K562 (cell line): ENCODE measurements around the gene DCAF17. TPM values are rescaled to one million over a fixed set of nuclear protein-coding genes. Genes with fewer than 3 reads are reported as not detected.
A peak's percentile ranks its signal among the peaks of the same experiment; 100 is the strongest.

Experiments used
- ATAC-seq: fragments of 200-7000 bp; cut with Tn5 transposase; 3 replicates; pipeline ENCODE4 v1.9.1; 2020; ENCODE audit warnings: moderate library complexity
- BruUV-seq: library from RNA; stranded (reverse); fragments of 400-500 nt; replicated peaks from 2 replicates; lab custom pipeline; 2021; lab: Mats Ljungman, UMichigan
- CTCF ChIA-PET: fragments of 300-600 bp; formaldehyde crosslinking; extraction: SDS; loops from one replicate; lab custom pipeline; 2021; ENCODE audit warnings: low intra/inter-chr PET ratio; lab: Yijun Ruan, JAX
- POLR2A ChIA-PET: fragments of 300-600, 350-650 bp; sonication (Branson Sonifier 250); formaldehyde crosslinking; extraction: SDS; loops from one replicate; lab custom pipeline; 2021; ENCODE audit warnings: antibody characterized with exemption, inconsistent platforms; lab: Yijun Ruan, JAX
- DNase-seq, 4 experiments: peaks; one replicate each; pipeline versions ENCODE4 v3.0.0 to v3.0.0-alpha.2; 2011 to 2018; ENCODE audit warnings: low spot score in 3 of 4, mixed read lengths in 3 of 4; ENCODE audit errors: extremely low read depth in 1 of 4
- FAIRE-seq: peaks from 2 replicates; lab custom pipeline; 2011; peaks lifted over from hg19 to GRCh38; lab: Jason Lieb, UNC
- H2AFZ ChIP-seq: 2 replicates; pipeline ENCODE4 v1.6.0; 2011; ENCODE audit warnings: low read depth, low read length, control low read depth, inconsistent platforms
- H3K27ac ChIP-seq: fragments of 200-600 bp; 3 replicates; pipeline ENCODE4 v1.8.0; 2011; ENCODE audit warnings: low read depth, mild to moderate bottlenecking, control low read depth, inconsistent platforms, low read length, moderate library complexity, mixed read lengths; ENCODE audit errors: extremely low read depth
- H3K27me3 ChIP-seq, 2 experiments: fragments of 300-600 bp in 1 of 2; 2 replicates in 1 of 2; 3 replicates in 1 of 2; pipeline versions ENCODE4 v1.6.0 to v1.8.0; 2011; ENCODE audit warnings: inconsistent platforms in 2 of 2, low read length in 2 of 2, mild to moderate bottlenecking in 1 of 2, mixed read lengths in 1 of 2, moderate library complexity in 1 of 2; ENCODE audit not compliant: control insufficient read depth in 2 of 2, insufficient read depth in 2 of 2
- H3K36me3 ChIP-seq: fragments of 300-600 bp; 3 replicates; pipeline ENCODE4 v1.8.0; 2011; ENCODE audit warnings: mild to moderate bottlenecking, low read length, inconsistent platforms; ENCODE audit not compliant: control insufficient read depth, insufficient read depth
- H3K4me1 ChIP-seq, 2 experiments: fragments of 200-600 bp in 1 of 2; replicated peaks in 1 of 2; 2 replicates in 1 of 2; 3 replicates in 1 of 2; pipeline versions ENCODE4 v1.5.1 to v1.8.0; 2011; ENCODE audit warnings: inconsistent platforms in 2 of 2, low read length in 2 of 2, mild to moderate bottlenecking in 1 of 2, mixed read lengths in 1 of 2, moderate library complexity in 1 of 2; ENCODE audit not compliant: control insufficient read depth in 2 of 2, insufficient read depth in 2 of 2
- H3K4me2 ChIP-seq: 2 replicates; pipeline ENCODE4 v1.6.1; 2011; ENCODE audit warnings: low read length, control low read depth, inconsistent platforms, mixed read lengths; ENCODE audit not compliant: insufficient read depth
- H3K4me3 ChIP-seq: fragments of 200-600 bp; sonication (generic), shearing (Covaris generic); 2 replicates; pipeline ENCODE4 v1.5.1; 2016; ENCODE audit warnings: control low read depth, inconsistent platforms
- H3K79me2 ChIP-seq: fragments of 200-600 bp; 3 replicates; pipeline ENCODE4 v1.8.0; 2011; ENCODE audit warnings: low read length, inconsistent platforms; ENCODE audit not compliant: control insufficient read depth, insufficient read depth
- H3K9ac ChIP-seq, 2 experiments: 2 replicates each; pipeline versions ENCODE4 v1.6.0 to v1.6.1; 2011; ENCODE audit warnings: low read depth in 2 of 2, low read length in 2 of 2, control low read depth in 1 of 2, inconsistent platforms in 1 of 2, mild to moderate bottlenecking in 1 of 2, mixed read lengths in 1 of 2; ENCODE audit not compliant: insufficient read depth in 1 of 2
- H3K9me1 ChIP-seq: one replicate; pipeline ENCODE4 v1.6.0; 2011; ENCODE audit warnings: inconsistent platforms, mild to moderate bottlenecking, low read length, moderate library complexity; ENCODE audit not compliant: control insufficient read depth, insufficient read depth
- H3K9me3 ChIP-seq: replicated peaks from 2 replicates; pipeline ENCODE4 v1.5.1; 2011; ENCODE audit warnings: low read depth, low read length, inconsistent platforms; ENCODE audit not compliant: control insufficient read depth, insufficient read depth
- H4K20me1 ChIP-seq: replicated peaks from 2 replicates; pipeline ENCODE4 v1.6.1; 2011; ENCODE audit warnings: low read length, inconsistent platforms, mixed read lengths; ENCODE audit not compliant: control insufficient read depth, insufficient read depth
- ATF4 ChIP-seq: fragments of 450-650 bp; formaldehyde crosslinking; IDR thresholded peaks from 2 replicates; pipeline ENCODE4 v1.4.0; 2022; ENCODE audit warnings: mild to moderate bottlenecking, moderate library complexity
- CREBBP ChIP-seq: IDR thresholded peaks from one replicate; pipeline ENCODE4 v1.6.1; 2012; ENCODE audit warnings: low read depth, mild to moderate bottlenecking, control low read depth, inconsistent platforms, low read length
- DDX20 ChIP-seq: fragments of 450-650 bp; IDR thresholded peaks from 2 replicates; pipeline ENCODE4 v1.6.1; 2016; ENCODE audit warnings: missing genetic modification characterization, low read depth, mild to moderate bottlenecking, missing compliant biosample characterization, moderate library complexity
- E2F6 ChIP-seq, 2 experiments: IDR thresholded peaks; 2 replicates each; pipeline ENCODE4 v1.6.1; 2011; ENCODE audit warnings: borderline replicate concordance in 1 of 2, control low read depth in 1 of 2, low read depth in 1 of 2, low read length in 1 of 2, mild to moderate bottlenecking in 1 of 2, mixed read lengths in 1 of 2, moderate library complexity in 1 of 2; ENCODE audit not compliant: insufficient read depth in 1 of 2, insufficient read length in 1 of 2, poor library complexity in 1 of 2, severe bottlenecking in 1 of 2; ENCODE audit errors: extremely low read depth in 1 of 2
- FOXA3 ChIP-seq, 2 experiments: fragments of 450-650 bp in 1 of 2; sonication (generic) in 1 of 2; formaldehyde crosslinking; IDR thresholded peaks in 1 of 2; conservative IDR thresholded peaks in 1 of 2; 2 replicates each; pipeline versions ENCODE4 v1.4.0 to v1.8.0; 2020 to 2022; ENCODE audit warnings: mild to moderate bottlenecking in 2 of 2, missing genetic modification reagents in 1 of 2
- HNRNPH1 ChIP-seq: fragments of 200-400 bp; formaldehyde crosslinking; optimal IDR thresholded peaks from 2 replicates; pipeline ENCODE3; 2017; ENCODE audit warnings: low read depth, mild to moderate bottlenecking, low read length, moderate library complexity
- KAT7 ChIP-seq: sonication (generic); formaldehyde crosslinking; IDR thresholded peaks from 2 replicates; pipeline ENCODE4 v1.8.0; 2022; ENCODE audit warnings: missing genetic modification reagents, mild to moderate bottlenecking, borderline replicate concordance
- KAT8 ChIP-seq: fragments of 450-650 bp; IDR thresholded peaks from 2 replicates; pipeline ENCODE4 v1.6.1; 2016; ENCODE audit warnings: low read depth, mild to moderate bottlenecking
- MAFK ChIP-seq: IDR thresholded peaks from 2 replicates; pipeline ENCODE4 v1.6.1; 2011; ENCODE audit warnings: low read length, improper control_type of control experiment
- MAX ChIP-seq: sonication (generic); formaldehyde crosslinking; IDR thresholded peaks from 2 replicates; pipeline ENCODE4 v1.9.0; 2022; ENCODE audit warnings: mild to moderate bottlenecking, missing genetic modification reagents
- NFE2L1 ChIP-seq: fragments of 450-650 bp; IDR thresholded peaks from 2 replicates; pipeline ENCODE4 v1.6.1; 2016; ENCODE audit warnings: missing genetic modification characterization, low read depth, mild to moderate bottlenecking, missing compliant biosample characterization, moderate library complexity, borderline replicate concordance
- RBFOX2 ChIP-seq: fragments of 200-400 bp; formaldehyde crosslinking; IDR thresholded peaks from 2 replicates; pipeline ENCODE4 v1.6.1; 2017; ENCODE audit warnings: low read depth, mild to moderate bottlenecking, low read length, moderate library complexity
- SAFB ChIP-seq: fragments of 200-400 bp; formaldehyde crosslinking; IDR thresholded peaks from 2 replicates; pipeline ENCODE4 v1.6.1; 2017; ENCODE audit warnings: low read depth, low read length, borderline replicate concordance
- TCF7L2 ChIP-seq: fragments of 150-350 bp; IDR thresholded peaks from 2 replicates; pipeline ENCODE4 v1.6.1; 2016; ENCODE audit warnings: low read depth, mild to moderate bottlenecking, low read length, moderate library complexity
- ZC3H8 ChIP-seq: fragments of 450-650 bp; IDR thresholded peaks from 2 replicates; pipeline ENCODE4 v1.6.1; 2017
- ZNF583 ChIP-seq: fragments of 250-450 bp; sonication (Bioruptor Pico); IDR thresholded peaks from 2 replicates; pipeline ENCODE4 v1.4.0; 2020
- WGBS: fragments of 100-300 bp; shearing (Covaris generic); methylation state at CpG from one replicate; pipeline ENCODE4 v1.1.6; 2016; ENCODE audit warnings: low coverage, mixed read lengths; ENCODE audit not compliant: insufficient coverage; ENCODE audit errors: missing lambda C conversion rate; 5-methylcytosine and 5-hydroxymethylcytosine counted together
- in situ Hi-C: fragments of 300-500 bp; cut with MboI; formaldehyde crosslinking; loops from 4 replicates; pipeline ENCODE4 v1.15.0; 2018; ENCODE audit warnings: inconsistent platforms, mixed read lengths
- intact Hi-C: fragments of 100-400 bp; cut with micrococcal nuclease; formaldehyde crosslinking; loops from 2 replicates; pipeline ENCODE4 v1.14.2; 2022
- polyA plus RNA-seq, 8 experiments: library from polyadenylated mRNA; depleted of rRNA in 4 of 8; stranded (reverse) in 5 of 8; unstranded in 3 of 8; fragments of >200 nt; fragmentation: Nextera tagmentation in 2 of 8; fragmentation: Illumina TruSeq in 1 of 8; extraction: Ambion mirVana in 2 of 8; extraction: Trizol in 1 of 8; gene quantifications; 2 replicates each; pipeline versions ENCODE4 v1.2.1 to v1.2.3, GENCODE V29; 2011 to 2014; ENCODE audit warnings: inconsistent platforms in 1 of 8, missing spikeins in 1 of 8
- total RNA-seq, 7 experiments: library from RNA; depleted of rRNA in 6 of 7; stranded (reverse); fragments of >200 nt in 6 of 7; fragmentation: Illumina TruSeq in 2 of 7; extraction: Trizol in 2 of 7; gene quantifications; 2 replicates each; pipeline versions ENCODE4 v1.2.1 to v1.2.3, GENCODE V29; 2011 to 2021; ENCODE audit warnings: low replicate concordance in 1 of 7
- TF ChIP-seq, protein P1 (sequence below): sonication (generic); formaldehyde crosslinking; IDR thresholded peaks from 2 replicates; pipeline ENCODE4 v1.9.0; 2022; ENCODE audit warnings: mild to moderate bottlenecking, missing genetic modification reagents

Gene DCAF17
- total and polyA plus RNA-seq, 9 of the 15 experiments (the other 6 are each of a cell fraction or from before 2014, with no cell fraction given) = 10.0 to 38.5 (median 27.1) TPM

DNA sequence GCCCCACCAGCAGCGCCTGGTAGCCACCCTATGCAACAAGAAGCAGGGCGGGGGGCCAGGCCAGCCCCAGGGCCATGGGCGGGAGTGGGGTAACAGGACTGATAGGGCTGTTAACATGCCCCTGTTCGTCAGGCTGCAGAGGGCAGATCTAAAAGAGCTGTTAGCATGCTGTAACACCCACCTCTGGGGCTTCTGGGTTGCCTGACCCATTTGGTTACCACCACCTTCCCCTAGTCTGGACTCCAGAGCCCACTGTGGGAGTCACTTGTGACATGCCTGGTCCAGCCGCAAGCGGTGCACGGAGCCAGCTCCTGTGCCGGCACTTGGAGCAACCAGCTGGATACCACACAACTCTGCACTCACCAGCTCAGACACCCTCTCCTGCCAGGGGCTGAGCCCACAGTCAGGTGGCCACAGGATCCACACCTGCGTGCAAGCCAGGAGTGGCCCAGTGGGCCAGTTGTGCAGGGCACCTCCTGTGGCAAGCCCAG, 2.3 kb upstream of the DCAF17 start:
- no peak for ATAC-seq
- no peak for FAIRE-seq
- Histone ChIP-seq H3K27ac (no peak overlapping the region; the same call in 2 of the 3 replicates), H3K27me3 (no peaks in the 10 kb centered on the region), H3K9me3 (peaks cover 10% of the 10 kb centered on the region), H3K4me2 (peak overlapping the region; percentile 96), H2AFZ (no peak overlapping the region), H3K9ac (peak overlapping the region; percentile 84 to 95; a peak in 2 of 4 replicates), H3K4me1 (peaks cover 13 to 18% of the 10 kb centered on the region in 2 experiments), H3K4me3 (peak overlapping the region; percentile 86; the same call in 1 of the 2 replicates), H4K20me1 (no peaks in the 10 kb centered on the region), H3K9me1 (no peaks in the 10 kb centered on the region), H3K36me3 (peaks cover 25% of the 10 kb centered on the region), H3K79me2 (peaks cover 80% of the 10 kb centered on the region)
- BruUV-seq = no TSS peak
- in situ Hi-C loops (no loop called here), intact Hi-C loops (loop anchor here (5.0 kb wide), 2 partner anchors 274 to 459 kb away; no protein-coding TSS in a partner anchor)
- WGBS = 98% methylated on average over 9 of the region's 9 CpGs
- ChIA-PET POLR2A (interaction anchor here (0.7 to 1.6 kb wide), 6 partner anchors 9 to 554 kb away, joined by 3 to 5 read pairs (median 3); no protein-coding TSS in a partner anchor), CTCF (no interaction called here)
- no peak for DNase-seq
- TF ChIP-seq MAX = peak; percentile 56; the same call in 1 of the 2 replicates
- TF ChIP-seq NFE2L1 (tag) = no peak
- TF ChIP-seq MAFK = no peak
- TF ChIP-seq SAFB = no peak
- no peak for TF ChIP-seq ATF4 (CRISPR knock-in tag)
- TF ChIP-seq HNRNPH1 = no peak
- no peak for TF ChIP-seq TCF7L2
- TF ChIP-seq RBFOX2 = peak; percentile 43; the same call in 1 of the 2 replicates
- no peak for TF ChIP-seq CREBBP
- no peak for TF ChIP-seq KAT7 (CRISPR knock-in tag)
- no peak for TF ChIP-seq DDX20 (tag)
- no peak for TF ChIP-seq E2F6 (IDR thresholded peaks at IDR 0.05; ENCODE audit: borderline replicate concordance in 1 of 2, extremely low read depth in 1 of 2, insufficient read depth in 1 of 2, insufficient read length in 1 of 2, low read depth in 1 of 2, low read length in 1 of 2, poor library complexity in 1 of 2, severe bottlenecking in 1 of 2)
- no peak for TF ChIP-seq ZNF583 (CRISPR knock-in tag)
- no peak for TF ChIP-seq ZC3H8
- TF ChIP-seq, protein P1, sequence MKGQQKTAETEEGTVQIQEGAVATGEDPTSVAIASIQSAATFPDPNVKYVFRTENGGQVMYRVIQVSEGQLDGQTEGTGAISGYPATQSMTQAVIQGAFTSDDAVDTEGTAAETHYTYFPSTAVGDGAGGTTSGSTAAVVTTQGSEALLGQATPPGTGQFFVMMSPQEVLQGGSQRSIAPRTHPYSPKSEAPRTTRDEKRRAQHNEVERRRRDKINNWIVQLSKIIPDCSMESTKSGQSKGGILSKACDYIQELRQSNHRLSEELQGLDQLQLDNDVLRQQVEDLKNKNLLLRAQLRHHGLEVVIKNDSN (CRISPR knock-in tag) = peak; percentile 7; the same call in 1 of the 2 replicates
- 0 out of 4 replicates have a peak, but pooled peaks of 1 of the 2 experiments have one; percentile 20 for TF ChIP-seq FOXA3 (CRISPR knock-in tag; conservative IDR thresholded peaks at IDR 0.05 in 1 of 2, IDR thresholded peaks at IDR 0.05 in 1 of 2)
- TF ChIP-seq KAT8 = no peak
